K562 treated with DMSO at 1 percent for 24 hours (cell line): Measurements from ENCODE around the gene OTULIN. TPM values are rescaled to one million over a fixed set of nuclear protein-coding genes. Genes with fewer than 3 reads are reported as not detected.

Experiments
- total RNA-seq: library from RNA; unstranded; fragments of 300-600 nt; gene quantifications from 2 replicates; pipeline ENCODE4 v1.2.3, GENCODE V29; 2022; ENCODE audit warnings: low read depth; ENCODE audit not compliant: insufficient read depth

The OTULIN gene
- 8.7 and 9.0 TPM in 2 replicates for total RNA-seq

DNA sequence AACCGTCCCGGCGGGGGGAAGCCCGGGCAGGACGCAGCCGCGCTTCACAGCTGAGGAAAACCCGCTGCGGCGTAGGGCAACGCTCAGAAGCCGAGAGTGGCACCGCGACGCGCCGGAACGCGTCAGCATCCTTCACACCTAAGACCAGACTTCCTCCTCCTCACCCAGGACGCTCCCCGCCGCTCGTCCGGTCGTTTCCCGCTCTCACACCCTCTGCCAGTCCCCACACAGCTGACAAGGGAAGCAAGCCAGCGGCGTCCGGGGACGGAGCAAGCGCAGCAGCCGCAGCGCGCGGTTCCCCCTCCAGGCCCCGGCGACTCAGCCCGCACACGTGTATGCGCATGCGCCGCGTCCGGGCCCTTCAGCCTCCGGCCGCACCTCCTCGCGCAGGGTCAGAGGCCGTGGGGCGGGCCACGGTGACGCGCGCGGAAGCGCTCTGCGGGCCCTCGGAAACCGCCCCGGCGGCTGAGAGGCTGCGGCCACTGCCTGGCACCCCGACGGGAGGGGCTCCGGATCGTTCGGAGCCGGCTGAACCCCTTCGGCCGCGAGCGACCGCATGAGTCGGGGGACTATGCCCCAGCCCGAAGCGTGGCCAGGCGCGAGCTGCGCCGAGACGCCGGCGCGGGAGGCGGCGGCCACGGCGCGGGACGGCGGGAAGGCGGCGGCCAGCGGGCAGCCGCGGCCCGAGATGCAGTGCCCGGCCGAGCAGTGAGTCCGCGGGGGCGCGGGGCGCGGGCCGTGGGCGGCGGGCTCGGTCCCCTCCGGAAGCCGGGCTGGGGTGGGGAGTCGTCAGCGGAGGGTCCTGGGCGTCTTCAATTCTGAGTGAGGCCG is at the start of gene OTULIN:
Gene OTULIN, plus strand, starts transcription at position 449 of the 831 bp plus-strand sequence. Its CDS starts 108 bp downstream, at position 557.

Other genes starting within 250 kb of the OTULIN start
- gene OTULINL, start 82.9 kb upstream of the OTULIN start, total RNA-seq = not detected in 2 replicates
- gene ANKH, start 207.1 kb downstream of the OTULIN start, total RNA-seq = 3.3 and 4.2 TPM in 2 replicates